CD4-positive, alpha-beta T cell (primary cell): ENCODE results near the gene PLXND1. TPM values are rescaled to one million over a fixed set of nuclear protein-coding genes. Genes with fewer than 3 reads are reported as not detected.

Source experiments
- ATAC-seq: fragments of 200-7000 bp; cut with Tn5 transposase; one replicate; pipeline ENCODE4 v1.10.0; 2022; ENCODE audit warnings: mild to moderate bottlenecking; ENCODE audit not compliant: poor library complexity
- CTCF ChIA-PET: fragments of 350-600 bp; sonication (Branson Sonifier 250); formaldehyde crosslinking; loops from one replicate; lab custom pipeline; 2021; ENCODE audit warnings: antibody characterized with exemption, inconsistent platforms; lab: Charles Lee
- POLR2A ChIA-PET: fragments of 350-600 bp; sonication (Branson Sonifier 250); formaldehyde crosslinking; loops from one replicate; lab custom pipeline; 2021; ENCODE audit warnings: antibody characterized with exemption, inconsistent platforms; lab: Charles Lee
- DNase-seq, 14 experiments: peaks; one replicate each; pipeline ENCODE4 v3.0.0-alpha.2; 2013 to 2020; ENCODE audit warnings: mixed read lengths in 2 of 14
- H3K27ac ChIP-seq, 2 donors: one replicate each; pipeline versions ENCODE4 v1.5.1 to v1.7.0; 2013; ENCODE audit warnings: low read length in 2 of 2, low read depth in 1 of 2, mild to moderate bottlenecking in 1 of 2
- H3K27me3 ChIP-seq, 2 experiments: 1 replicate in 1 of 2; 2 replicates in 1 of 2; pipeline versions ENCODE4 v1.6.1 to v1.7.0; 2013; ENCODE audit warnings: low read length in 2 of 2, control low read depth in 1 of 2, mild to moderate bottlenecking in 1 of 2, moderate library complexity in 1 of 2; ENCODE audit not compliant: insufficient read depth in 2 of 2, control insufficient read depth in 1 of 2
- H3K36me3 ChIP-seq: one replicate; pipeline ENCODE4 v1.6.1; 2013; ENCODE audit warnings: low read length, control low read depth; ENCODE audit not compliant: insufficient read depth
- H3K4me1 ChIP-seq: one replicate; pipeline ENCODE4 v1.6.1; 2013; ENCODE audit warnings: low read length, control low read depth; ENCODE audit not compliant: insufficient read depth
- H3K4me3 ChIP-seq: one replicate; pipeline ENCODE4 v1.5.1; 2013; ENCODE audit warnings: mild to moderate bottlenecking, low read length, moderate library complexity
- H3K9me3 ChIP-seq, 2 experiments: 1 replicate in 1 of 2; 2 replicates in 1 of 2; pipeline versions ENCODE4 v1.6.1 to v1.7.0; 2013; ENCODE audit warnings: low read length in 2 of 2, mild to moderate bottlenecking in 2 of 2, control low read depth in 1 of 2, moderate library complexity in 1 of 2; ENCODE audit not compliant: control insufficient read depth in 1 of 2, insufficient read depth in 1 of 2
- H3K27ac Mint-ChIP-seq: one replicate; pipeline ENCODE4 v1.8.0; 2020; ENCODE audit warnings: mixed read lengths
- H3K27me3 Mint-ChIP-seq: one replicate; pipeline ENCODE4 v1.8.0; 2021; ENCODE audit warnings: mixed read lengths
- H3K36me3 Mint-ChIP-seq: one replicate; pipeline ENCODE4 v1.8.0; 2021; ENCODE audit warnings: low read depth, mixed read lengths
- H3K4me1 Mint-ChIP-seq: one replicate; pipeline ENCODE4 v1.8.0; 2021; ENCODE audit warnings: low read depth, mixed read lengths
- H3K4me3 Mint-ChIP-seq: one replicate; pipeline ENCODE4 v1.8.0; 2020; ENCODE audit warnings: mild to moderate bottlenecking, mixed read lengths
- H3K9me3 Mint-ChIP-seq: one replicate; pipeline ENCODE4 v1.8.0; 2020; ENCODE audit warnings: mixed read lengths
- intact Hi-C, 2 experiments: fragments of 100-400 bp; cut with DNase I in 1 of 2; cut with micrococcal nuclease in 1 of 2; formaldehyde crosslinking; loops; one replicate each; pipeline versions ENCODE4 v1.15.1 to v1.9.0; 2023 to 2025; cut with DNase I, micrococcal nuclease
- total RNA-seq, 174 experiments: library from RNA in 2 of 174; stranded (reverse) in 2 of 174; gene quantifications; one replicate each; pipeline ENCODE4 v1.2.3 and lab custom pipeline; 2021 to 2026
- TF ChIP-seq, protein P1 (sequence below): fragments of 200-600 bp; IDR thresholded peaks from one replicate; pipeline ENCODE4 v1.8.0; 2022; ENCODE audit warnings: antibody characterized with exemption, mild to moderate bottlenecking

The PLXND1 gene
- total RNA-seq, 2 experiments from 2014 or later, result 61.7 to 62.5 TPM

- CTCF ChIA-PET, result no interaction called here
- Mint-ChIP-seq H3K27ac (no peak overlapping the region), H3K9me3 (no peaks in the 10 kb centered on the region), H3K4me1 (peaks cover 16% of the 10 kb centered on the region), H3K4me3 (no peak overlapping the region), H3K27me3 (no peaks in the 10 kb centered on the region), H3K36me3 (no peaks in the 10 kb centered on the region)
- Histone ChIP-seq H3K27ac (no peak overlapping the region), H3K27me3 (no peaks in the 10 kb centered on the region), H3K36me3 (no peaks in the 10 kb centered on the region), H3K4me3 (no peak overlapping the region), H3K4me1 (peaks cover 17% of the 10 kb centered on the region), H3K9me3 (no peaks in the 10 kb centered on the region)
- TF ChIP-seq, protein P1, sequence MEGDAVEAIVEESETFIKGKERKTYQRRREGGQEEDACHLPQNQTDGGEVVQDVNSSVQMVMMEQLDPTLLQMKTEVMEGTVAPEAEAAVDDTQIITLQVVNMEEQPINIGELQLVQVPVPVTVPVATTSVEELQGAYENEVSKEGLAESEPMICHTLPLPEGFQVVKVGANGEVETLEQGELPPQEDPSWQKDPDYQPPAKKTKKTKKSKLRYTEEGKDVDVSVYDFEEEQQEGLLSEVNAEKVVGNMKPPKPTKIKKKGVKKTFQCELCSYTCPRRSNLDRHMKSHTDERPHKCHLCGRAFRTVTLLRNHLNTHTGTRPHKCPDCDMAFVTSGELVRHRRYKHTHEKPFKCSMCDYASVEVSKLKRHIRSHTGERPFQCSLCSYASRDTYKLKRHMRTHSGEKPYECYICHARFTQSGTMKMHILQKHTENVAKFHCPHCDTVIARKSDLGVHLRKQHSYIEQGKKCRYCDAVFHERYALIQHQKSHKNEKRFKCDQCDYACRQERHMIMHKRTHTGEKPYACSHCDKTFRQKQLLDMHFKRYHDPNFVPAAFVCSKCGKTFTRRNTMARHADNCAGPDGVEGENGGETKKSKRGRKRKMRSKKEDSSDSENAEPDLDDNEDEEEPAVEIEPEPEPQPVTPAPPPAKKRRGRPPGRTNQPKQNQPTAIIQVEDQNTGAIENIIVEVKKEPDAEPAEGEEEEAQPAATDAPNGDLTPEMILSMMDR, result no peak
- intact Hi-C loops, result no loop called here
- no peak for ATAC-seq
- POLR2A ChIA-PET, result interaction anchor here (2.5 kb wide), 1 partner anchor 24 kb away, joined by 15 read pairs; no protein-coding TSS in a partner anchor
- DNase-seq, result no peak
Measured at GRCh38 chr3:129553171-129553570, 53.3 kb downstream of the PLXND1 start.

GRCh38 chr3:129552287-129553050, 54.0 kb downstream of the PLXND1 start:
- DNase-seq (no peak), ATAC-seq (no peak)
- intact Hi-C loops, result no loop called here
- H3K36me3 Mint-ChIP-seq, result no peaks in the 10 kb centered on the region
- no peaks in the 10 kb centered on the region for H3K27me3 ChIP-seq
- no peaks in the 10 kb centered on the region for H3K9me3 Mint-ChIP-seq
- H3K27ac Mint-ChIP-seq, result no peak overlapping the region
- H3K4me3 ChIP-seq, result no peak overlapping the region
- H3K9me3 ChIP-seq, result no peaks in the 10 kb centered on the region
- H3K36me3 ChIP-seq, result no peaks in the 10 kb centered on the region
- POLR2A ChIA-PET, result no interaction called here
- peaks cover 16% of the 10 kb centered on the region for H3K4me1 ChIP-seq
- no peaks in the 10 kb centered on the region for H3K27me3 Mint-ChIP-seq
- H3K4me3 Mint-ChIP-seq, result no peak overlapping the region
- CTCF ChIA-PET, result no interaction called here
- peaks cover 16% of the 10 kb centered on the region for H3K4me1 Mint-ChIP-seq
- H3K27ac ChIP-seq, result no peak overlapping the region
- TF ChIP-seq, protein P1, result no peak

- H3K27ac Mint-ChIP-seq, result no peak overlapping the region
- CTCF ChIA-PET, result no interaction called here
Measured at GRCh38 chr3:129549805-129550204, 56.7 kb downstream of the PLXND1 start.

More at GRCh38 chr3:129549805-129550204, 56.7 kb downstream of the PLXND1 start:
- H3K36me3 Mint-ChIP-seq, result no peaks in the 10 kb centered on the region
- DNase-seq, result no peak
- no peak overlapping the region for H3K27ac ChIP-seq
- peaks cover 14% of the 10 kb centered on the region for H3K4me1 ChIP-seq
- intact Hi-C loops, result no loop called here
- H3K36me3 ChIP-seq, result no peaks in the 10 kb centered on the region
- peaks cover 13% of the 10 kb centered on the region for H3K4me1 Mint-ChIP-seq
- H3K4me3 Mint-ChIP-seq, result no peak overlapping the region
- no peaks in the 10 kb centered on the region for H3K9me3 Mint-ChIP-seq
- H3K27me3 Mint-ChIP-seq, result no peaks in the 10 kb centered on the region
- TF ChIP-seq, protein P1, result no peak
- no peak overlapping the region for H3K4me3 ChIP-seq
- H3K27me3 ChIP-seq, result no peaks in the 10 kb centered on the region
- H3K9me3 ChIP-seq, result no peaks in the 10 kb centered on the region
- ATAC-seq, result no peak
- POLR2A ChIA-PET, result no interaction called here
